Stimulated activated CD8-positive, alpha-beta memory T cell treated with anti-CD3 and anti-CD28 coated beads, Interleukin-15, amount 100 ng/mL, for 1 hour (primary cell): Measurements from ENCODE around the gene KCNJ9.
"Not testable (repeated sequence)": the region's sequence is repeated elsewhere in the genome, so short reads cannot be mapped to it uniquely, and the experiment has no call there.

Source experiments
- DNase-seq: peaks from one replicate; pipeline ENCODE4 v3.0.0-alpha.2; 2020; ENCODE audit warnings: low read depth

Gene KCNJ9

GRCh38 chr1:160103658-160104408, 22.5 kb downstream of the KCNJ9 start:
- no peak for DNase-seq

- no peak for DNase-seq
Observed at GRCh38 chr1:160104486-160104885, 23.1 kb downstream of the KCNJ9 start.

- DNase-seq: no peak
Observed at GRCh38 chr1:160105155-160105554, 23.8 kb downstream of the KCNJ9 start.

GRCh38 chr1:160107512-160107911, 26.2 kb downstream of the KCNJ9 start:
- no peak for DNase-seq

GRCh38 chr1:160108888-160109662, 27.7 kb downstream of the KCNJ9 start:
- no peak for DNase-seq

- no peak for DNase-seq
Observed at GRCh38 chr1:160109686-160110085, 28.3 kb downstream of the KCNJ9 start.

GRCh38 chr1:160111462-160111861, 30.1 kb downstream of the KCNJ9 start:
- DNase-seq: not testable (repeated sequence)

- DNase-seq: no peak
Observed at GRCh38 chr1:160112357-160112756, 31.0 kb downstream of the KCNJ9 start.

GRCh38 chr1:160113407-160113806, 32.1 kb downstream of the KCNJ9 start:
- DNase-seq: no peak

- no peak for DNase-seq
Observed at GRCh38 chr1:160114085-160114484, 32.7 kb downstream of the KCNJ9 start.

- DNase-seq: no peak
Observed at GRCh38 chr1:160115545-160116282, 34.4 kb downstream of the KCNJ9 start, which contains the start of gene ATP1A2. Gene ATP1A2, plus strand, starts transcription at chr1:160115759. Its CDS starts 103 bp downstream, at chr1:160115862.

- no peak for DNase-seq
Observed at GRCh38 chr1:160116283-160117147, 35.2 kb downstream of the KCNJ9 start.

- no peak for DNase-seq
Observed at GRCh38 chr1:160117300-160117699, 36.0 kb downstream of the KCNJ9 start.

GRCh38 chr1:160117709-160118183, 36.4 kb downstream of the KCNJ9 start:
- DNase-seq: no peak

- DNase-seq: no peak
Observed at GRCh38 chr1:160118928-160119327, 37.6 kb downstream of the KCNJ9 start.

GRCh38 chr1:160120797-160121196, 39.5 kb downstream of the KCNJ9 start:
- DNase-seq: no peak

- DNase-seq: no peak
Observed at GRCh38 chr1:160121388-160121787, 40.0 kb downstream of the KCNJ9 start.

- no peak for DNase-seq
Observed at GRCh38 chr1:160122978-160123495, 41.7 kb downstream of the KCNJ9 start.

- DNase-seq: no peak
Observed at GRCh38 chr1:160123726-160124125, 42.4 kb downstream of the KCNJ9 start.

GRCh38 chr1:160124705-160125478, 43.6 kb downstream of the KCNJ9 start:
- no peak for DNase-seq
